Measurements from ENCODE around the gene IQCF6. TPM values are rescaled to one million over a fixed set of nuclear protein-coding genes. Genes with fewer than 3 reads are reported as not detected.

The IQCF6 gene
- total and polyA plus RNA-seq, 2 of the 13 experiments (the other 11 are each of a cell fraction or from before 2014, with no cell fraction given): not detected

DNA sequence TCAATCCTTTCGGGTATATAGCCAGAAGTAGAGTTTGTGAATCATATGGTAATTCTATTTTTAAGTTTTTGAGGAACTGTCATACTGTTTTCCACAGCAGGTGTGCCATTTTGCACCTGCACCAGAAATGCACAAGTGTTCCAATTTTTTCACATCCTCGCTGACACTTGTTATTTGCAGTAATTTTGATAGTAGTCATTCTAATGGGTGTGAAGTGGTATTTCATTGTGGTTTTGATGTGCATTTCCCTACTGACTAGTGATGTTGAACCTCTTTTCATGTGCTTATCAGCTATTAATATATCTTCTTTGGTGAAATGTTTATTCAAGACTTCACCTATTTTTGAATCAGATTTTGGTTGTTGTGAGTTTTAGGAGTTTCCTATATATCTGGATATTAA lies 43.1 kb downstream of the IQCF6 start (continued):
- TF ChIP-seq ZNF639 (CRISPR knock-in tag; conservative IDR thresholded peaks at IDR 0.05) (no peak), MED1 (CRISPR knock-in tag; IDR thresholded peaks at IDR 0.05) (no peak), ZNF138 (CRISPR knock-in tag; IDR thresholded peaks at IDR 0.05; ENCODE audit: low read depth) (no peak), ZNF543 (CRISPR knock-in tag; IDR thresholded peaks at IDR 0.05) (no peak)

DNA sequence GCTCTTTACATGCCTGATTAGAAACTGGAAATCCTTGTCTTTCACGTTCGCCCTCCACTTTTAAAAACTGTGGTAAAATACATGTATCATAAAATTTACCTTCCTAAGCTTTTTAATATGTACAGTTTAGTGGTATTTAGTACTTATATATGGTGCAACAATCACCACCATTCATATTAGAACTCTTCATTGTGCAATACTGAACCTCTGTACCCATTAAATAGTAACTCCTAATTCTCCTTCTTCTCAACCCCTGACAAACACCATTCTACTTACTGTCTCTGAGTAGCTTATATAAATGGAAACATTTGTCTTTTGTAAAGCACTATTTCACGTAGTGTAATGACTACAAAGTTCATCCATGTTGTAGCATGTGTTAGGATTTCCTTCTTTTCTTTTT lies 44.0 kb downstream of the IQCF6 start:
- in situ Hi-C loops (cut with HindIII; ENCODE audit: extremely low pct_ligation_motif_present, low pct_unique_long_range_greater_than_20kb): no loop called here
- no peaks in the 10 kb centered on the region for H4K20me1 ChIP-seq (ENCODE audit: insufficient read depth, low read length)
- BruUV-seq (replicated peaks): no TSS peak
- WGBS (ENCODE audit: low lambda C conversion rate): 4% methylated on average over 3 of the region's 3 CpGs
- ChIA-PET CTCF (ENCODE audit: low intra/inter-chr PET ratio, low total read pairs) (no interaction called here), POLR2A (no interaction called here)
- no peak overlapping the region for H2AFZ ChIP-seq (ENCODE audit: low read length)
- no peak overlapping the region for H3K27ac ChIP-seq (ENCODE audit: extremely low read length, insufficient read depth, low read length)
- FAIRE-seq: no peak
- H3K27me3 ChIP-seq (ENCODE audit: control insufficient read depth in 1 of 2, insufficient read depth in 2 of 2, low read length in 2 of 2): peaks cover 0 to 6% of the 10 kb centered on the region in 2 experiments; a peak in 2 of 5 replicates
- intact Hi-C loops (cut with micrococcal nuclease; ENCODE audit: unreplicated experiment): no loop called here
- peak; percentile 34 for DNase-seq (ENCODE audit: low spot score)
- no peak overlapping the region for H3K9ac ChIP-seq (ENCODE audit: insufficient read depth, low read depth, low read length)
- TF ChIP-seq CEBPG (CRISPR knock-in tag; IDR thresholded peaks at IDR 0.05): peak; percentile 78
- peak; percentile 87 for TF ChIP-seq CEBPB (IDR thresholded peaks at IDR 0.05; ENCODE audit: borderline replicate concordance, low read depth, low read length)
- 0 out of 2 replicates have a peak, but pooled peaks have one; percentile 23 for TF ChIP-seq ZNF629 (CRISPR knock-in tag; conservative IDR thresholded peaks at IDR 0.05)
- TF ChIP-seq ZNF263 (CRISPR knock-in tag; IDR thresholded peaks at IDR 0.05): no peak
- no peak; the same call in 2 of the 3 replicates for ATAC-seq
- no peaks in the 10 kb centered on the region for H3K79me2 ChIP-seq (ENCODE audit: insufficient read depth, low read length)
- H3K36me3 ChIP-seq (replicated peaks in 1 of 2; ENCODE audit: control insufficient read depth in 1 of 2, insufficient read depth in 2 of 2, low read length in 2 of 2): no peaks in the 10 kb centered on the region
- H3K4me1 ChIP-seq (ENCODE audit: insufficient read depth, low read length): peaks cover 15% of the 10 kb centered on the region
- peak overlapping the region; percentile 50 for H3K4me2 ChIP-seq (ENCODE audit: low read depth, low read length)
- H3K4me3 ChIP-seq (replicated peaks in 1 of 3; ENCODE audit: insufficient read depth in 1 of 3, low read depth in 2 of 3, low read length in 3 of 3): peak overlapping the region in 1 of 3 experiments; percentile 22; a peak in 1 of 6 replicates
- no peaks in the 10 kb centered on the region for H3K9me3 ChIP-seq (ENCODE audit: low read length)
